PC-9 (cell line): ENCODE measurements around the gene HOXD4. TPM values are rescaled to one million over a fixed set of nuclear protein-coding genes. Genes with fewer than 3 reads are reported as not detected.

ENCODE experiments used
- BruUV-seq: library from RNA; stranded (reverse); fragments of 400-500 nt; replicated peaks from 2 replicates; lab custom pipeline; 2021; lab: Mats Ljungman, UMichigan
- CTCF ChIA-PET: fragments of 300-600 bp; sonication (Branson Sonifier 250); formaldehyde crosslinking; loops from one replicate; lab custom pipeline; 2022; ENCODE audit warnings: antibody characterized with exemption; lab: Charles Lee
- POLR2A ChIA-PET: fragments of 300-600 bp; sonication (Branson Sonifier 250); formaldehyde crosslinking; loops from one replicate; lab custom pipeline; 2022; ENCODE audit warnings: antibody characterized with exemption; ENCODE audit not compliant: unreplicated experiment; lab: Charles Lee
- DNase-seq, 2 experiments: peaks; one replicate each; pipeline versions ENCODE4 v3.0.0 to v3.0.0-alpha.2; 2015 to 2022; ENCODE audit warnings: mixed read lengths in 1 of 2
- H2AFZ ChIP-seq: fragments of 200-600 bp; sonication (generic); 2 replicates; pipeline ENCODE4 v1.8.1; 2017; ENCODE audit warnings: antibody characterized with exemption
- H3F3A ChIP-seq: fragments of 200-600 bp; sonication (generic); 2 replicates; pipeline ENCODE4 v1.8.1; 2017; ENCODE audit warnings: antibody characterized with exemption, mild to moderate bottlenecking, low read depth; ENCODE audit not compliant: insufficient read depth
- H3K27ac ChIP-seq: fragments of 200-600 bp; sonication (generic); 2 replicates; pipeline ENCODE4 v1.6.1; 2016; ENCODE audit warnings: mixed run types
- H3K27me3 ChIP-seq: fragments of 200-600 bp; sonication (generic); 2 replicates; pipeline ENCODE4 v1.6.1; 2016; ENCODE audit warnings: low read depth, mixed run types; ENCODE audit not compliant: insufficient read depth
- H3K36me3 ChIP-seq: fragments of 200-600 bp; sonication (generic); 2 replicates; pipeline ENCODE4 v1.6.1; 2016; ENCODE audit warnings: low read depth, mixed run types
- H3K4me1 ChIP-seq: fragments of 200-600 bp; sonication (generic); replicated peaks from 2 replicates; pipeline ENCODE4 v1.6.1; 2016; ENCODE audit warnings: mixed run types; ENCODE audit not compliant: insufficient read depth
- H3K4me2 ChIP-seq: fragments of 200-600 bp; sonication (generic); 2 replicates; pipeline ENCODE4 v1.6.1; 2017; ENCODE audit warnings: mixed run types
- H3K4me3 ChIP-seq: fragments of 200-600 bp; sonication (generic); 2 replicates; pipeline ENCODE4 v1.6.1; 2016; ENCODE audit warnings: mixed run types
- H3K79me2 ChIP-seq: fragments of 200-600 bp; sonication (generic); 2 replicates; pipeline ENCODE4 v1.6.1; 2017; ENCODE audit warnings: low read depth, mixed run types
- H3K9me2 ChIP-seq: fragments of 200-600 bp; sonication (generic); 2 replicates; pipeline ENCODE4 v1.8.1; 2017; ENCODE audit warnings: mild to moderate bottlenecking; ENCODE audit not compliant: insufficient read depth
- H3K9me3 ChIP-seq: fragments of 200-600 bp; sonication (generic); 2 replicates; pipeline ENCODE4 v1.8.1; 2016; ENCODE audit warnings: low read depth; ENCODE audit not compliant: insufficient read depth
- H4K20me1 ChIP-seq: fragments of 200-600 bp; sonication (generic); 2 replicates; pipeline ENCODE4 v1.8.1; 2017; ENCODE audit not compliant: insufficient read depth
- CTCF ChIP-seq: fragments of 200-600 bp; sonication (generic); conservative IDR thresholded peaks from 2 replicates; pipeline ENCODE4 v1.6.1; 2017; ENCODE audit warnings: mixed run types, antibody characterized with exemption, mild to moderate bottlenecking, moderate library complexity
- EZH2 ChIP-seq: fragments of 200-600 bp; sonication (generic); IDR thresholded peaks from 2 replicates; pipeline ENCODE4 v1.8.0; 2017; ENCODE audit warnings: antibody characterized with exemption, low read depth
- intact Hi-C: fragments of 100-400 bp; cut with micrococcal nuclease; formaldehyde crosslinking; loops from one replicate; pipeline ENCODE4 v1.10.0; 2022; ENCODE audit not compliant: unreplicated experiment
- total RNA-seq: library from RNA; stranded (reverse); gene quantifications from 2 replicates; pipeline ENCODE4 v1.2.3, GENCODE V29; 2021

HOXD4 gene
- total RNA-seq, 1 experiment from 2014 or later: not detected

DNA sequence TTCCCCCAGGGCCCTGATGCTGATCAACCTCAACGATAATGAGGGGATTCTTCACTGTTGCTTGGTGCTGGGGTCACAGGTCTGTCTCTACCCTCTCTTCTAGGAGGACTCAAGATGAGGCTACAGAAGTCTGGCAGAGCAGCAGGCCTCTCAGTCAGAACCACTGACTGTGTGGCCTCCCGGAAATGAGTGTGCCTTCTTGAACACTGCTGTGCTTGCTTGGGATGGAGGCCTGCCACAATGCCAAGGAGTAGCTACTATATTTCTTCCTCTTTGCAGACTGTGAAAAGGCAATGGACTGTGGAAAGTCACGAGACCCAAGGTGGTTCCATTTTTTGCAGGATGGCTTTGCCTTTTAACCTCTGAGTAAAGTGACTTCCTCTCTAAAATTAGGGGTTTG, 31.3 kb downstream of the HOXD4 start:
- intact Hi-C loops: no loop called here
- ChIA-PET CTCF (no interaction called here), POLR2A (no interaction called here)
- TF ChIP-seq EZH2 (no peak), CTCF (no peak)
- Histone ChIP-seq H3K27ac (no peak overlapping the region), H3K9me2 (no peaks in the 10 kb centered on the region), H4K20me1 (no peaks in the 10 kb centered on the region), H2AFZ (no peak overlapping the region), H3K4me1 (no peaks in the 10 kb centered on the region), H3K79me2 (no peaks in the 10 kb centered on the region), H3K36me3 (no peaks in the 10 kb centered on the region), H3K27me3 (peaks cover 50% of the 10 kb centered on the region), H3K9me3 (no peaks in the 10 kb centered on the region), H3K4me3 (no peak overlapping the region), H3F3A (no peaks in the 10 kb centered on the region), H3K4me2 (no peak overlapping the region)
- no peak for DNase-seq
- BruUV-seq: no TSS peak

GRCh38 chr2:176184749-176185148, 33.4 kb downstream of the HOXD4 start:
- no TSS peak for BruUV-seq
- no peak for DNase-seq
- Histone ChIP-seq H3F3A (no peaks in the 10 kb centered on the region), H3K36me3 (no peaks in the 10 kb centered on the region), H3K4me3 (no peak overlapping the region), H2AFZ (no peak overlapping the region), H3K4me2 (no peak overlapping the region), H3K9me2 (no peaks in the 10 kb centered on the region), H3K9me3 (no peaks in the 10 kb centered on the region), H4K20me1 (no peaks in the 10 kb centered on the region), H3K27me3 (peaks cover 40% of the 10 kb centered on the region), H3K79me2 (no peaks in the 10 kb centered on the region), H3K4me1 (no peaks in the 10 kb centered on the region), H3K27ac (no peak overlapping the region)
- intact Hi-C loops: no loop called here
- POLR2A ChIA-PET: no interaction called here
- TF ChIP-seq EZH2: no peak
- no peak for TF ChIP-seq CTCF
- CTCF ChIA-PET: no interaction called here

DNA sequence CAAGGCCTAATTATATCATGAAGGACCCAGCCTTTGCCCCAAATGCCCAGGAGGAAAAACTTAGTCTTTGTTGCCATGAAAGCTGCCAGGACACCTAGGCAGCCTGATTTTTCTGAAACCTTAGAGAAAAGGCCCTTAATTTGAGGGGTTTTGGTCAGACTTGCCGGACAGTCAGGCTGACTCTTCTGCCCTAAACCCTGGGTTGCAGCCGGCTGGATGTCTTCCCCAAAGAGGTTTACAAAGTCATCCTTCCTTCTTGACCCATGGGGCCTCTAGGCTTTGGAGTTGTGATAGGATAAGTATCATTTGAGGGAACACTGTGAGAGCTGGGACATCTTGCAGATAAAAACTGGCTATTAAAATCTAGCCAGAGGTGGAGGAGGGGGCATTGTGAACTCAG, 34.7 kb downstream of the HOXD4 start:
- CTCF ChIA-PET: no interaction called here
- POLR2A ChIA-PET: no interaction called here

More for the DNA sequence above, 34.7 kb downstream of the HOXD4 start:
- Histone ChIP-seq H3K27ac (no peak overlapping the region), H4K20me1 (no peaks in the 10 kb centered on the region), H3K4me1 (no peaks in the 10 kb centered on the region), H3K36me3 (no peaks in the 10 kb centered on the region), H3K4me2 (no peak overlapping the region), H3K4me3 (no peak overlapping the region), H3K9me2 (no peaks in the 10 kb centered on the region), H3K9me3 (no peaks in the 10 kb centered on the region), H3K79me2 (no peaks in the 10 kb centered on the region), H3K27me3 (peaks cover 37% of the 10 kb centered on the region), H3F3A (no peaks in the 10 kb centered on the region), H2AFZ (no peak overlapping the region)
- intact Hi-C loops: no loop called here
- no TSS peak for BruUV-seq
- TF ChIP-seq EZH2: no peak
- no peak for TF ChIP-seq CTCF
- DNase-seq: no peak
